Aorta (tissue), 5 donors: ENCODE measurements around the gene MRPL55. TPM values are rescaled to one million over a fixed set of nuclear protein-coding genes. Genes with fewer than 3 reads are reported as not detected.
A peak's percentile ranks its signal among the peaks of the same experiment; 100 is the strongest.

ENCODE experiments used
- ATAC-seq: fragments of 200-7000 bp; cut with Tn5 transposase; one replicate; pipeline ENCODE4 v1.9.1; 2022; ENCODE audit warnings: moderate library complexity; ENCODE audit not compliant: low FRiP score
- DNase-seq, 2 donors: peaks; one replicate each; pipeline ENCODE4 v3.0.0-alpha.2; 2020
- H3K27ac ChIP-seq, 2 donors: one replicate each; pipeline ENCODE4 v1.5.1; 2013; ENCODE audit warnings: low read length in 2 of 2, mild to moderate bottlenecking in 2 of 2, moderate library complexity in 2 of 2, control low read depth in 1 of 2, inconsistent platforms in 1 of 2, low read depth in 1 of 2
- H3K27me3 ChIP-seq, 2 donors: one replicate each; pipeline ENCODE4 v1.6.1; 2013; ENCODE audit warnings: control low read depth in 1 of 2, low read length in 1 of 2, mild to moderate bottlenecking in 1 of 2, moderate library complexity in 1 of 2; ENCODE audit not compliant: insufficient read depth in 2 of 2, control insufficient read depth in 1 of 2
- H3K36me3 ChIP-seq, 2 donors: one replicate each; pipeline ENCODE4 v1.6.1; 2013; ENCODE audit warnings: control low read depth in 1 of 2, low read length in 1 of 2, mild to moderate bottlenecking in 1 of 2; ENCODE audit not compliant: insufficient read depth in 2 of 2, control insufficient read depth in 1 of 2
- H3K4me1 ChIP-seq, 2 donors: one replicate each; pipeline ENCODE4 v1.6.1; 2013; ENCODE audit warnings: low read length in 2 of 2, control low read depth in 1 of 2, mild to moderate bottlenecking in 1 of 2, moderate library complexity in 1 of 2; ENCODE audit not compliant: insufficient read depth in 2 of 2, control insufficient read depth in 1 of 2
- H3K4me3 ChIP-seq, 2 donors: one replicate each; pipeline ENCODE4 v1.5.1; 2013; ENCODE audit warnings: low read length in 2 of 2, control low read depth in 1 of 2, mild to moderate bottlenecking in 1 of 2
- H3K9me3 ChIP-seq: one replicate; pipeline ENCODE4 v1.6.1; 2013; ENCODE audit warnings: mild to moderate bottlenecking, low read length; ENCODE audit not compliant: control insufficient read depth
- WGBS, 2 donors: extraction: QIAGEN DNeasy Blood & Tissue Kit; methylation state at CpG; one replicate each; pipeline ENCODE4 v1.1.7; 2013; 5-methylcytosine and 5-hydroxymethylcytosine counted together
- intact Hi-C, 2 donors: fragments of 100-400 bp; cut with DNase I; formaldehyde crosslinking; loops; one replicate each; pipeline versions ENCODE4 v1.14.2 to v1.15.0; 2022
- polyA plus RNA-seq, 2 donors: library from polyadenylated mRNA; stranded (reverse); fragments of 200-250 nt; gene quantifications; one replicate each; pipeline ENCODE4 v1.2.3, GENCODE V29; 2013
- total RNA-seq, 2 donors: library from RNA; stranded (reverse); fragmentation: NEBNext Ultra II Directional; extraction: Animal tissue kit (Norgen Biotek cat#: 25700); gene quantifications; one replicate each; pipeline ENCODE4 v1.2.1, GENCODE V29; 2021
- donor health status: healthy with polysubstance abuse.
- donor health status: Bipolar disorder and iron deficiency.
- donor health status: DM: no; HTN: no; CAD: no.
- donor health status: DM: no; HTN: no; CAD: no.
- donor health status: DM: yes; HTN: yes; CAD: no.

Gene MRPL55
- total and polyA plus RNA-seq, 4 donors, result 27.4 to 152 (median 38.6) TPM

DNA sequence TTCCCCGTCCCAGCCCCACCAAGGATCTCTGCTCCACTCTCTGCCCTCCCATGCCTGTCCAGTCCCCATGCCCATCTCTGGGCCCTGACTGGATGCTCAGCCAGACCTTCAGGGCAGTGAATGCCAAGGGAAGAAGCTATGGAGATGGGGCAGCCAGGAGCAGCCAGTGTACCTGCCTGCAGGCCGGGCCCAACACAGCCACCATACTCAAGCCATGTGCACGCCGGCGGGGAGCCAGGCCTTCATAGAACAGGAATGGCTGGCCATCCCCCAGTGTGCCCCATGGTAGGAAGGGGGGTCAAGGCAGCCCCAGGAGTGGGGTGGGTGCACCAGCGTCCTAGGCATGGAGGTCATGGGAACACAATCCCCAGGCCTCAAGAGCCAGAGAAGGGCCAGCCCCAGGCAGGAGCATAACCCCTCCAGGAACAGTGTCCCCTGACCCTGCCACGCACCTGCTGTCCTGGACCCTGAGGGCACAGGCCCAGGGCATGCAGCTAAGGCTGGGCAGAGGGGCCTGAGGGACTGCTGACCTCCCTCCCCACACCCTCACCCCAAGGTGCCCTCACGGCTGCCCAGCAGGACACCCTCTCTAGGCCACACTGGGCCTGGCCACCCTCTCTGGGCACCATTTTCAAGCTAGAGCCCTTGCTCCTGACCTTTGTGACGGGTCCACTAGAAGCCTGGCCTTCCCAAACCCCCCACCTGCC is 46.9 kb downstream of the MRPL55 start:
- Histone ChIP-seq H3K27me3 (no peaks in the 10 kb centered on the region), H3K9me3 (no peaks in the 10 kb centered on the region), H3K4me3 (no peak overlapping the region), H3K27ac (no peak overlapping the region), H3K4me1 (no peaks in the 10 kb centered on the region), H3K36me3 (no peaks in the 10 kb centered on the region)
- ATAC-seq, result no peak
- intact Hi-C loops, result no loop called here
- DNase-seq, result peak; percentile 33 to 56
- 96 to 97% methylated on average over 8 to 9 of the region's 9 CpGs for WGBS, 2 donors

DNA sequence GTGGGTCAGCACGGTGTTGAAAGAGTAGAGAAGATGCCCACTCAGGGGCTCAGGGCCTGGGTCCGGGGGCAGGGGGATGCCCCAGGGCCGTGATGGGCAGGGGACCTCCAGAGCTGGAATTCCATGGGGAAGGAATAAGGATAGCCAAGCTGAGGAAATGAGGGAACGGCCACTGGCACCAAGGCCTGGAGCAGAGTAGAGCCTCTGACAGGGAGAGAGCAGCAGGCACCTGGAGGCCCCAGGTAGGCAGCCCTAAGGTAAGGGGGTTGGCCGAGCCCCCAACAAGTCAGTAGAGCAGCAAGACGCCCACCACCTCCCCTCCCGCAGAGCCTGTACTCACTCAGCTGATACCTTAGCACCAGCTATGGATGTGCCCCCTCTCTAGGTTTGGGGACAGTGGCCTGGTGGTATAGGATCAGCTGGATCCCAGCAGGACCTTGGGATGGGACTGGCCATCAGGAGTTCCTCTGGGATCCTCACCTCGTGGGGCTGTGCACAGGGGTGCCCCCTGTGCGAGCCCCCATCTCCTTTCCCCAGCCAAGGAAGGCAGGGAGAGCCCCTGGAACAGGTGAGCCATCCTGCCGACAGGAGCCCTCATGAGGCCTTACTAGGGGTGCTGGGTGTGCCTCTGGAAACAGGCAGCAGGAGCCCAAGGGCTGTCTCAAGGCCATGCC is 47.6 kb downstream of the MRPL55 start:
- H3K4me3 ChIP-seq, result no peak overlapping the region
- H3K27ac ChIP-seq, result no peak overlapping the region
- intact Hi-C loops, result no loop called here
- ATAC-seq (no peak), DNase-seq (peak; percentile 26 to 62)
- no peaks in the 10 kb centered on the region for H3K36me3 ChIP-seq
- H3K4me1 ChIP-seq, result no peaks in the 10 kb centered on the region
- no peaks in the 10 kb centered on the region for H3K27me3 ChIP-seq
- no peaks in the 10 kb centered on the region for H3K9me3 ChIP-seq
- 83 to 85% methylated on average over 10 of the region's 10 CpGs for WGBS, 2 donors

DNA sequence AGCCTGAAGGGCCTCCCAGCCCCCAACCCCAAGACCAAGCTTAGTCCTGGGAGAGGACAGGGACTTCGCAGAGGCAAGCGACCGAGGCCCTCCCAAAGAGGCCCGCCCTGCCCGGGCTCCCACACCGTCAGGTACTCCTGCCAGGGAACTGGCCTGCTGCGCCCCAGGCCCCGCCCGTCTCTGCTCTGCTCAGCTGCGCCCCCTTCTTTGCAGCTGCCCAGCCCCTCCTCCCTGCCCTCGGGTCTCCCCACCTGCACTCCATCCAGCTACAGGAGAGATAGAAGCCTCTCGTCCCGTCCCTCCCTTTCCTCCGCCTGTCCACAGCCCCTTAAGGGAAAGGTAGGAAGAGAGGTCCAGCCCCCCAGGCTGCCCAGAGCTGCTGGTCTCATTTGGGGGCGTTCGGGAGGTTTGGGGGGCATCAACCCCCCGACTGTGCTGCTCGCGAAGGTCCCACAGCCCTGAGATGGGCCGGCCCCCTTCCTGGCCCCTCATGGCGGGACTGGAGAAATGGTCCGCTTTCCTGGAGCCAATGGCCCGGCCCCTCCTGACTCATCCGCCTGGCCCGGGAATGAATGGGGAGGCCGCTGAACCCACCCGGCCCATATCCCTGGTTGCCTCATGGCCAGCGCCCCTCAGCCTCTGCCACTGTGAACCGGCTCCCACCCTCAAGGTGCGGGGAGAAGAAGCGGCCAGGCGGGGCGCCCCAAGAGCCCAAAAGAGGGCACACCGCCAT is 48.5 kb downstream of the MRPL55 start:
- no peak for ATAC-seq
- peak; percentile 38 to 72 for DNase-seq
- no peaks in the 10 kb centered on the region for H3K9me3 ChIP-seq
- WGBS, 2 donors, result 9 to 10% methylated on average over 34 of the region's 34 CpGs
- no peaks in the 10 kb centered on the region for H3K36me3 ChIP-seq
- intact Hi-C loops, result no loop called here
- H3K4me3 ChIP-seq, result no peak overlapping the region
- no peaks in the 10 kb centered on the region for H3K4me1 ChIP-seq
- no peaks in the 10 kb centered on the region for H3K27me3 ChIP-seq
- no peak overlapping the region for H3K27ac ChIP-seq

DNA sequence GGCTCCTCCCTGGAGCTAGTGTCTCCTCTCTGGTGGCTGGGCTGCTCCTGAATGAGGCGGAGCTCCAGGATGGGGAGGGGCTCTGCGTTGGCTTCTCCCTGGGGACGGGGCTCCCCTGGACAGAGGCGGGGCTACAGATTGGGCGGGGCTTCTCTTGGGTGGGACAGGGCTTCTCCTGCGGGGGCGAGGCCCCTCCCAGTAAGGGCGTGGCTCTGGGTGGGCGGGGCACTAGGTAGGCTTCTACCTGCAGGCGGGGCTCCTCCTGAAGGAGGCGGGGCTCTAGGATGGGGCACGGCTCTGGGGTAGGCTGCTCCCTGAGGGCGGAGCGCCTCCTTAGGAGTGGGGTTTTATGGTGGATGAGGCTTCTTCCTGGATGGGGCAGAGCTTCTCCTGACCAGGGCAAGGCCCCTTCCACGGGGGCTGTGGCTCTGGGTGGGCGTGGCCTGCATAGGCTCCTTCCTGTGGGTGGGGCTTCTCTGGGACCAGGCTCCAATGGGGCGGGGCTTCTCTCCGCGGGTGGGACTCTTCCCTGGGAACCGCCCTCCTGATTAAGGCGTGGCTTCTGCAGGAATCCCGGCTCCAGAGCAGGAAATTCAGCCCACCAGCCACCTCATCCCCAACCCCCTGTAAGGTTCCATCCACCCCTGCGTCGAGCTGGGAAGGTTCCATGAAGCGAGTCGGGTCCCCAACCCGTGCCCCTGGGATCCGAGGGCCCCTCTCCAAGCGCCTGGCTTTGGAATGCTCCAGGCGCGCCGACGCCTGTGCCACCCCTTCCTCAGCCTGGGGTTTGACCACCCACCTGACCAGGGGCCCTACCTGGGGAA is 49.3 kb downstream of the MRPL55 start:
- Histone ChIP-seq H3K4me1 (no peaks in the 10 kb centered on the region), H3K9me3 (no peaks in the 10 kb centered on the region), H3K36me3 (no peaks in the 10 kb centered on the region), H3K4me3 (no peak overlapping the region), H3K27ac (no peak overlapping the region), H3K27me3 (no peaks in the 10 kb centered on the region)
- WGBS, 2 donors, result 0 to 3% methylated on average over 32 to 33 of the region's 33 CpGs
- intact Hi-C loops, result no loop called here
- ATAC-seq, result peak; percentile 23
- DNase-seq, result peak; percentile 56 to 76

DNA sequence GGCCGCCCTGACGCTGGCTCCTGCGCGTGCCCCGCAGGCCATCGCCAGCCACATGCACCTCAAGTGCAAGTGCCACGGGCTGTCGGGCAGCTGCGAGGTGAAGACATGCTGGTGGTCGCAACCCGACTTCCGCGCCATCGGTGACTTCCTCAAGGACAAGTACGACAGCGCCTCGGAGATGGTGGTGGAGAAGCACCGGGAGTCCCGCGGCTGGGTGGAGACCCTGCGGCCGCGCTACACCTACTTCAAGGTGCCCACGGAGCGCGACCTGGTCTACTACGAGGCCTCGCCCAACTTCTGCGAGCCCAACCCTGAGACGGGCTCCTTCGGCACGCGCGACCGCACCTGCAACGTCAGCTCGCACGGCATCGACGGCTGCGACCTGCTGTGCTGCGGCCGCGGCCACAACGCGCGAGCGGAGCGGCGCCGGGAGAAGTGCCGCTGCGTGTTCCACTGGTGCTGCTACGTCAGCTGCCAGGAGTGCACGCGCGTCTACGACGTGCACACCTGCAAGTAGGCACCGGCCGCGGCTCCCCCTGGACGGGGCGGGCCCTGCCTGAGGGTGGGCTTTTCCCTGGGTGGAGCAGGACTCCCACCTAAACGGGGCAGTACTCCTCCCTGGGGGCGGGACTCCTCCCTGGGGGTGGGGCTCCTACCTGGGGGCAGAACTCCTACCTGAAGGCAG is 50.0 kb downstream of the MRPL55 start:
- Histone ChIP-seq H3K9me3 (no peaks in the 10 kb centered on the region), H3K4me3 (no peak overlapping the region), H3K27ac (no peak overlapping the region), H3K4me1 (no peaks in the 10 kb centered on the region), H3K27me3 (no peaks in the 10 kb centered on the region), H3K36me3 (no peaks in the 10 kb centered on the region)
- DNase-seq (peak; percentile 28 to 75), ATAC-seq (peak; percentile 12)
- 6 to 11% methylated on average over 56 to 66 of the region's 66 CpGs for WGBS, 2 donors
- intact Hi-C loops, result no loop called here

DNA sequence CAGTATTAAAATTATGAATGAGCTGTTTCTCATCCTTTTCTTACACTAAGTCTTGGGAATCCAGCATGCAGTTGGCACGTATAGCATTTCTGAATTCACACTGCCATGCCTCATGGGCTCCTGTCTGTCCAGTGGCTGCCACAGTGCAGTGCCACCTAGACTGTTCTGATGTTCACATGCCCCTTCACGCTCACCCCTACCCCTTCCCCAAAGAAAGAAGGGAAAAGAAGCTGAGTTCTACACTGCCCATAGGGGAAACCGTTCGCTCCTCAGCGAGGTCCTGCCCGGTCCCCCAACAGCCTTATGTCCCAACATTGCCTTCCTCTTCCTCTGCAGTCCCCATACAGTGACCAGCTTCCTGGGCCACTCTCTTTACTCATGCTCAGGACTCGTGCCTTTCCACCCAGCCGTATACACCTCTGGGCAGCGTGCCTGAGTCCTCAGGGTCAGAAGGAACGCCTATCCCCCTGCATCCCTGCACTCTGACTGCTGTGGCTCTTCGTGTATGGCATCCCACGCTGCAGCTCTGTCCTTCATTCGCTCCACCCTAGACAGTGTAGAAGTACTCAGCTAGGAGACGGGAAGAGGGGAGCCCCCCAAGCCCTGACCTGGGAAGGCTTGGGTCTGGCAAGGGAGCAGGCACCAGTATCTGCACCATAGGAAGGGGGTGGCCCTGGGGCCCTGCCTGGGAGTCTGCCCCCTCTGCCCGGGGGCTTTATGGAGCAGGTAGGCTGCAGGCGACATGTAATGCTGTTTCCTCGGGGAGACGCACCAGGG is 50.7 kb downstream of the MRPL55 start:
- Histone ChIP-seq H3K4me3 (no peak overlapping the region), H3K36me3 (no peaks in the 10 kb centered on the region), H3K27ac (no peak overlapping the region), H3K27me3 (no peaks in the 10 kb centered on the region), H3K4me1 (no peaks in the 10 kb centered on the region), H3K9me3 (no peaks in the 10 kb centered on the region)
- ATAC-seq (no peak), DNase-seq (peak; percentile 33 to 57)
- WGBS, 2 donors, result 47 to 49% methylated on average over 18 of the region's 18 CpGs
- intact Hi-C loops, result no loop called here
